ENCODE results near the gene ARHGEF7. TPM values are rescaled to one million over a fixed set of nuclear protein-coding genes. Genes with fewer than 3 reads are reported as not detected.

ARHGEF7 gene
- total RNA-seq, 1 donor from 2014 or later, result 227 TPM

- H3K4me1 Mint-ChIP-seq (ENCODE audit: low read depth, unreplicated experiment), result peaks cover 59% of the 10 kb centered on the region
- peak; percentile 63 for DNase-seq
- peak overlapping the region; percentile 89 for H3K27ac Mint-ChIP-seq (ENCODE audit: unreplicated experiment)
- TF ChIP-seq CTCF (IDR thresholded peaks at IDR 0.05; ENCODE audit: partially characterized antibody, unreplicated experiment), result no peak
- peaks cover 12% of the 10 kb centered on the region for H3K9me3 Mint-ChIP-seq (ENCODE audit: unreplicated experiment)
- peaks cover 16% of the 10 kb centered on the region for H3K27me3 Mint-ChIP-seq (ENCODE audit: unreplicated experiment)
- H3K4me3 Mint-ChIP-seq (ENCODE audit: unreplicated experiment), result peak overlapping the region; percentile 56
- H3K36me3 Mint-ChIP-seq (ENCODE audit: unreplicated experiment), result no peaks in the 10 kb centered on the region
Observed at GRCh38 chr13:111122056-111122455, 6.9 kb downstream of the ARHGEF7 start.

GRCh38 chr13:111122631-111123030, 7.5 kb downstream of the ARHGEF7 start:
- Mint-ChIP-seq H3K4me1 (ENCODE audit: low read depth, unreplicated experiment) (peaks cover 59% of the 10 kb centered on the region), H3K36me3 (ENCODE audit: unreplicated experiment) (no peaks in the 10 kb centered on the region), H3K4me3 (ENCODE audit: unreplicated experiment) (peak overlapping the region; percentile 46), H3K27me3 (ENCODE audit: unreplicated experiment) (peaks cover 16% of the 10 kb centered on the region), H3K27ac (ENCODE audit: unreplicated experiment) (peak overlapping the region; percentile 89), H3K9me3 (ENCODE audit: unreplicated experiment) (peaks cover 12% of the 10 kb centered on the region)
- TF ChIP-seq CTCF (IDR thresholded peaks at IDR 0.05; ENCODE audit: partially characterized antibody, unreplicated experiment), result no peak
- DNase-seq, result no peak

GRCh38 chr13:111123221-111123620, 8.1 kb downstream of the ARHGEF7 start:
- no peak overlapping the region for H3K27ac Mint-ChIP-seq (ENCODE audit: unreplicated experiment)
- H3K36me3 Mint-ChIP-seq (ENCODE audit: unreplicated experiment), result no peaks in the 10 kb centered on the region
- DNase-seq, result no peak
- TF ChIP-seq CTCF (IDR thresholded peaks at IDR 0.05; ENCODE audit: partially characterized antibody, unreplicated experiment), result no peak
- H3K4me3 Mint-ChIP-seq (ENCODE audit: unreplicated experiment), result no peak overlapping the region
- peaks cover 16% of the 10 kb centered on the region for H3K27me3 Mint-ChIP-seq (ENCODE audit: unreplicated experiment)
- H3K4me1 Mint-ChIP-seq (ENCODE audit: low read depth, unreplicated experiment), result peaks cover 57% of the 10 kb centered on the region
- H3K9me3 Mint-ChIP-seq (ENCODE audit: unreplicated experiment), result peaks cover 10% of the 10 kb centered on the region

GRCh38 chr13:111123649-111124048, 8.5 kb downstream of the ARHGEF7 start:
- H3K27me3 Mint-ChIP-seq (ENCODE audit: unreplicated experiment), result peaks cover 16% of the 10 kb centered on the region
- no peaks in the 10 kb centered on the region for H3K36me3 Mint-ChIP-seq (ENCODE audit: unreplicated experiment)
- peaks cover 53% of the 10 kb centered on the region for H3K4me1 Mint-ChIP-seq (ENCODE audit: low read depth, unreplicated experiment)
- no peak overlapping the region for H3K4me3 Mint-ChIP-seq (ENCODE audit: unreplicated experiment)
- DNase-seq, result no peak
- no peak for TF ChIP-seq CTCF (IDR thresholded peaks at IDR 0.05; ENCODE audit: partially characterized antibody, unreplicated experiment)
- peaks cover 9% of the 10 kb centered on the region for H3K9me3 Mint-ChIP-seq (ENCODE audit: unreplicated experiment)
- H3K27ac Mint-ChIP-seq (ENCODE audit: unreplicated experiment), result no peak overlapping the region

- TF ChIP-seq CTCF (IDR thresholded peaks at IDR 0.05; ENCODE audit: partially characterized antibody, unreplicated experiment), result no peak
- no peak for DNase-seq
- Mint-ChIP-seq H3K4me1 (ENCODE audit: low read depth, unreplicated experiment) (peaks cover 47% of the 10 kb centered on the region), H3K36me3 (ENCODE audit: unreplicated experiment) (no peaks in the 10 kb centered on the region), H3K9me3 (ENCODE audit: unreplicated experiment) (peaks cover 6% of the 10 kb centered on the region), H3K27ac (ENCODE audit: unreplicated experiment) (no peak overlapping the region), H3K27me3 (ENCODE audit: unreplicated experiment) (peaks cover 10% of the 10 kb centered on the region), H3K4me3 (ENCODE audit: unreplicated experiment) (no peak overlapping the region)
Observed at GRCh38 chr13:111126509-111126908, 11.4 kb downstream of the ARHGEF7 start.
